Panc1 (cell line): Measurements from ENCODE around the gene GCC2. TPM values are rescaled to one million over a fixed set of nuclear protein-coding genes. Genes with fewer than 3 reads are reported as not detected.

Experiments used
- ATAC-seq: fragments of 200-7000 bp; cut with Tn5 transposase; 2 replicates; pipeline ENCODE4 v1.9.1; 2020; ENCODE audit warnings: mild to moderate bottlenecking, moderate library complexity
- BruUV-seq: library from RNA; stranded (reverse); fragments of 400-500 nt; replicated peaks from 2 replicates; lab custom pipeline; 2021; lab: Mats Ljungman, UMichigan
- CTCF ChIA-PET: fragments of 300-600 bp; sonication (Branson Sonifier 250); formaldehyde crosslinking; loops from one replicate; lab custom pipeline; 2022; ENCODE audit warnings: antibody characterized with exemption; lab: Charles Lee
- POLR2A ChIA-PET: fragments of 300-600 bp; sonication (Branson Sonifier 250); formaldehyde crosslinking; loops from one replicate; lab custom pipeline; 2022; ENCODE audit warnings: antibody characterized with exemption; lab: Charles Lee
- DNase-seq: peaks from one replicate; pipeline ENCODE4 v3.0.0-alpha.2; 2010; ENCODE audit warnings: low read depth, low spot score
- H3K27ac ChIP-seq: 2 replicates; pipeline ENCODE4 v1.5.1; 2011; ENCODE audit warnings: mild to moderate bottlenecking, low read length, inconsistent platforms
- H3K27me3 ChIP-seq: fragments of 200-500 bp; sonication (Bioruptor generic); 2 replicates; pipeline ENCODE4 v1.6.0; 2014; ENCODE audit warnings: low read length, inconsistent platforms; ENCODE audit not compliant: control insufficient read depth, insufficient read depth
- H3K36me3 ChIP-seq: fragments of 200-500 bp; sonication (Bioruptor generic); 2 replicates; pipeline ENCODE4 v1.5.1; 2014; ENCODE audit warnings: inconsistent platforms, mild to moderate bottlenecking, low read length, moderate library complexity; ENCODE audit not compliant: control insufficient read depth, insufficient read depth
- H3K4me1 ChIP-seq: 2 replicates; pipeline ENCODE4 v1.5.1; 2011; ENCODE audit warnings: inconsistent platforms, mild to moderate bottlenecking, low read length, moderate library complexity; ENCODE audit not compliant: control insufficient read depth, insufficient read depth
- H3K4me3 ChIP-seq, 2 experiments: 2 replicates each; pipeline ENCODE4 v1.5.1; 2011 to 2012; ENCODE audit warnings: low read depth in 2 of 2, low read length in 2 of 2, mild to moderate bottlenecking in 2 of 2, inconsistent platforms in 1 of 2, moderate library complexity in 1 of 2
- H3K9me3 ChIP-seq: fragments of 200-500 bp; sonication (Bioruptor generic); 2 replicates; pipeline ENCODE4 v1.5.1; 2014; ENCODE audit warnings: low read depth, mild to moderate bottlenecking, inconsistent platforms, low read length, moderate library complexity; ENCODE audit not compliant: control insufficient read depth, insufficient read depth
- POLR2AphosphoS5 ChIP-seq: IDR thresholded peaks from 2 replicates; pipeline ENCODE4 v1.6.1; 2012; ENCODE audit warnings: mild to moderate bottlenecking, low read depth, low read length, moderate library complexity
- SIN3A ChIP-seq: IDR thresholded peaks from 2 replicates; pipeline ENCODE4 v1.6.1; 2012; ENCODE audit warnings: low read depth, mild to moderate bottlenecking, low read length, moderate library complexity, borderline replicate concordance; ENCODE audit not compliant: insufficient read depth
- TCF7L2 ChIP-seq: IDR thresholded peaks from 2 replicates; pipeline ENCODE4 v1.6.1; 2011; ENCODE audit warnings: mild to moderate bottlenecking, low read depth, low read length, inconsistent platforms
- in situ Hi-C: cut with HindIII; loops from 2 replicates; pipeline ENCODE4 v1.10.0; 2016; ENCODE audit warnings: low sequenced_read_pairs, low pct_unique_long_range_greater_than_20kb
- intact Hi-C: fragments of 100-400 bp; cut with micrococcal nuclease; formaldehyde crosslinking; loops from one replicate; pipeline ENCODE4 v1.10.0; 2022; ENCODE audit not compliant: unreplicated experiment
- total RNA-seq: library from RNA; stranded (reverse); gene quantifications from one replicate; pipeline ENCODE4 v1.2.1, GENCODE V29; 2021; ENCODE audit not compliant: unreplicated experiment
- TF ChIP-seq, protein P1 (sequence below), 2 experiments: IDR thresholded peaks; 2 replicates each; pipeline ENCODE4 v1.6.1; 2011 to 2012; ENCODE audit warnings: low read depth in 2 of 2, control low read depth in 1 of 2, low read length in 1 of 2, mild to moderate bottlenecking in 1 of 2, moderate library complexity in 1 of 2; ENCODE audit not compliant: insufficient read depth in 1 of 2
- TF ChIP-seq, protein P2 (sequence below): fragments of 450-650 bp; IDR thresholded peaks from 2 replicates; pipeline ENCODE4 v1.5.1; 2017; ENCODE audit warnings: mild to moderate bottlenecking

The GCC2 gene
- total RNA-seq, 1 experiment from 2014 or later = 23.4 TPM

DNA sequence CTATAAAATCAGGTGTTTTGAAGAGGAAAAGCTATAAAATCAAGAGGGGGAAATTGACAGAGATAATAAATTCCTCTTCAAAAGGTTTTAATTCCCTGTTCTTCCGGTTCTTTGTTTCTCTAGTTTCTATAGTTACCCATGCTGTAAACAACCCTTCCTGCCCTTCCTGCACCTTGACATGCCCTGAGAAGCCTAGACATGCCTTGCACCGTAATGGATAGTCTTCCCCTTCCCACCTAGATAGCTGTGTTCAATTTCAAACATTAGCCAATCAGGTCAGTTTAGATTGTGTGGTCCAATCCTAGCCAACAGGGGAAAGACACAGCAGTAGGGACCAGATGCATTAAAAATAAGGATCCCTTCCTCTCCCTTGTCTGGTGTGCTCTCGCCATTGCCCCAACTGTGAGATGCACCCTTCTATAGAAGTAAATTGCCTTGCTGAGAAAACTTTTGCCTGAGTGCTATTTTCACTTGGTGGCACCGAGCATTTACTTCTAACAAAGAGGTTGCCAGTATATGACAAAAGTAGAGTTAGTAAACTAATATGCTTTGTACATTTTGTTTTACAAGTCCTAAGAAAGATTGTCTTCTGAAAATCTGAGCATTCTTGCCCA is 44.1 kb upstream of the GCC2 start:
- no peak overlapping the region for H3K27ac ChIP-seq
- POLR2A ChIA-PET = no interaction called here

DNA sequence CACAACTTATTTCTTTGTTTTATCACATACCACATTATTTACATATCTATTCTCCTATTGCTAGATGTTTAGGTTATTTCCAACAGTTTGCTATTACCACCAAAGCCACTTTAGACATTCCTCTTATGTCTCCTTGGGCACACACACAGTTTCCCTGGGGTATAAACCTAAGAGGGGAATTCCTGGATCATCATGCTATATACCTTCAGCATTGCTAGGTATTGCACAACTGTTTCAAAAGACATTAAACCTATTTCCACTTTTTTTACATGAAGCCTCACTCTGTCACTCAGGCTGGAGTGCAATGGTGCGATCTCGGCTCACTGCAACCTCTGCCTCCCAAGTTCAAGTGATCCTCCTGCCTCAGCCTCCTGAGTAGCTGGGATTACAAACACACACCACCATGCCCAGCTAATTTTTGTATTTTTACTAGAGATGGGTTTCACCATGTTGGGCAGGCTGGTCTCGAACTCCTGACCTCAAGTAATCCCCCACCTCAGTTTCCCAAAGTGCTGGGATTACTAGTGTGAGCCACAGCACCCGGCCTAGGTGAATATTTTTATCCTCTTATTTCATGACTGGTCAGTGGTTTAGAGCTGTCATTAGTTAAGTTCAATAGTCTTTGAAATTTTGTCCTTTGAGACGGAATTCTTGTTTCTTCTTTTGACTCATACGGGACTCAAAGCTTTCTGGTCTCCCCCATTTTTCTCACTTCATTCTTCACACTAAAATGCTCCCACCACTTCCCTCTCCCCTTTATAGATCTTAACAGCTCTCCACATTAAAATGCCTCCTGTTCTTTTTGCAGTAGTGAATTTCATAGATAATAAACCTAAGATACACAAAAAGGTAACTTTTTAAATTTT is 40.9 kb upstream of the GCC2 start:
- no peak for ATAC-seq
- H3K4me3 ChIP-seq = no peak overlapping the region
- POLR2A ChIA-PET = no interaction called here
- TF ChIP-seq POLR2AphosphoS5 (no peak), SIN3A (no peak), TCF7L2 (no peak)
- TF ChIP-seq, protein P1, sequence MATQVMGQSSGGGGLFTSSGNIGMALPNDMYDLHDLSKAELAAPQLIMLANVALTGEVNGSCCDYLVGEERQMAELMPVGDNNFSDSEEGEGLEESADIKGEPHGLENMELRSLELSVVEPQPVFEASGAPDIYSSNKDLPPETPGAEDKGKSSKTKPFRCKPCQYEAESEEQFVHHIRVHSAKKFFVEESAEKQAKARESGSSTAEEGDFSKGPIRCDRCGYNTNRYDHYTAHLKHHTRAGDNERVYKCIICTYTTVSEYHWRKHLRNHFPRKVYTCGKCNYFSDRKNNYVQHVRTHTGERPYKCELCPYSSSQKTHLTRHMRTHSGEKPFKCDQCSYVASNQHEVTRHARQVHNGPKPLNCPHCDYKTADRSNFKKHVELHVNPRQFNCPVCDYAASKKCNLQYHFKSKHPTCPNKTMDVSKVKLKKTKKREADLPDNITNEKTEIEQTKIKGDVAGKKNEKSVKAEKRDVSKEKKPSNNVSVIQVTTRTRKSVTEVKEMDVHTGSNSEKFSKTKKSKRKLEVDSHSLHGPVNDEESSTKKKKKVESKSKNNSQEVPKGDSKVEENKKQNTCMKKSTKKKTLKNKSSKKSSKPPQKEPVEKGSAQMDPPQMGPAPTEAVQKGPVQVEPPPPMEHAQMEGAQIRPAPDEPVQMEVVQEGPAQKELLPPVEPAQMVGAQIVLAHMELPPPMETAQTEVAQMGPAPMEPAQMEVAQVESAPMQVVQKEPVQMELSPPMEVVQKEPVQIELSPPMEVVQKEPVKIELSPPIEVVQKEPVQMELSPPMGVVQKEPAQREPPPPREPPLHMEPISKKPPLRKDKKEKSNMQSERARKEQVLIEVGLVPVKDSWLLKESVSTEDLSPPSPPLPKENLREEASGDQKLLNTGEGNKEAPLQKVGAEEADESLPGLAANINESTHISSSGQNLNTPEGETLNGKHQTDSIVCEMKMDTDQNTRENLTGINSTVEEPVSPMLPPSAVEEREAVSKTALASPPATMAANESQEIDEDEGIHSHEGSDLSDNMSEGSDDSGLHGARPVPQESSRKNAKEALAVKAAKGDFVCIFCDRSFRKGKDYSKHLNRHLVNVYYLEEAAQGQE (IDR thresholded peaks at IDR 0.05; ENCODE audit: insufficient read depth in 1 of 2, low read depth in 2 of 2, low read length in 1 of 2) = no peak
- TF ChIP-seq, protein P2, sequence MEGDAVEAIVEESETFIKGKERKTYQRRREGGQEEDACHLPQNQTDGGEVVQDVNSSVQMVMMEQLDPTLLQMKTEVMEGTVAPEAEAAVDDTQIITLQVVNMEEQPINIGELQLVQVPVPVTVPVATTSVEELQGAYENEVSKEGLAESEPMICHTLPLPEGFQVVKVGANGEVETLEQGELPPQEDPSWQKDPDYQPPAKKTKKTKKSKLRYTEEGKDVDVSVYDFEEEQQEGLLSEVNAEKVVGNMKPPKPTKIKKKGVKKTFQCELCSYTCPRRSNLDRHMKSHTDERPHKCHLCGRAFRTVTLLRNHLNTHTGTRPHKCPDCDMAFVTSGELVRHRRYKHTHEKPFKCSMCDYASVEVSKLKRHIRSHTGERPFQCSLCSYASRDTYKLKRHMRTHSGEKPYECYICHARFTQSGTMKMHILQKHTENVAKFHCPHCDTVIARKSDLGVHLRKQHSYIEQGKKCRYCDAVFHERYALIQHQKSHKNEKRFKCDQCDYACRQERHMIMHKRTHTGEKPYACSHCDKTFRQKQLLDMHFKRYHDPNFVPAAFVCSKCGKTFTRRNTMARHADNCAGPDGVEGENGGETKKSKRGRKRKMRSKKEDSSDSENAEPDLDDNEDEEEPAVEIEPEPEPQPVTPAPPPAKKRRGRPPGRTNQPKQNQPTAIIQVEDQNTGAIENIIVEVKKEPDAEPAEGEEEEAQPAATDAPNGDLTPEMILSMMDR = no peak
- H3K36me3 ChIP-seq = no peaks in the 10 kb centered on the region
- no peak overlapping the region for H3K27ac ChIP-seq
- no peak for DNase-seq
- in situ Hi-C loops = no loop called here
- intact Hi-C loops = no loop called here
- no peaks in the 10 kb centered on the region for H3K27me3 ChIP-seq
- H3K4me1 ChIP-seq = no peaks in the 10 kb centered on the region
- H3K9me3 ChIP-seq = peaks cover 3% of the 10 kb centered on the region; the same call in 1 of the 2 replicates
- CTCF ChIA-PET = no interaction called here
- BruUV-seq = no TSS peak

More for the DNA sequence above, 44.1 kb upstream of the GCC2 start:
- ATAC-seq (no peak), DNase-seq (no peak)
- Histone ChIP-seq H3K4me1 (no peaks in the 10 kb centered on the region), H3K4me3 (no peak overlapping the region), H3K27me3 (no peaks in the 10 kb centered on the region), H3K36me3 (no peaks in the 10 kb centered on the region), H3K9me3 (peaks cover 3% of the 10 kb centered on the region; the same call in 1 of the 2 replicates)
- in situ Hi-C loops = no loop called here
- no TSS peak for BruUV-seq
- TF ChIP-seq, protein P2 = no peak
- TF ChIP-seq POLR2AphosphoS5 (no peak), TCF7L2 (no peak), SIN3A (no peak)
- TF ChIP-seq, protein P1 (IDR thresholded peaks at IDR 0.05; ENCODE audit: insufficient read depth in 1 of 2, low read depth in 2 of 2, low read length in 1 of 2) = no peak
- CTCF ChIA-PET = no interaction called here
- intact Hi-C loops = no loop called here
